AG04450 (cell line): ENCODE measurements around the gene ACSL6. TPM values are rescaled to one million over a fixed set of nuclear protein-coding genes. Genes with fewer than 3 reads are reported as not detected.

Experiments used
- CTCF ChIA-PET: fragments of 300-600, 350-600 bp; formaldehyde crosslinking; extraction: SDS; loops from one replicate; lab custom pipeline; 2022; ENCODE audit warnings: antibody characterized with exemption, inconsistent platforms; lab: Charles Lee
- POLR2A ChIA-PET: fragments of 350-600 bp; formaldehyde crosslinking; extraction: SDS; loops from one replicate; lab custom pipeline; 2021; ENCODE audit warnings: antibody characterized with exemption, inconsistent platforms; lab: Yijun Ruan, JAX
- DNase-seq: peaks from one replicate; pipeline ENCODE4 v3.0.0-alpha.2; 2011; ENCODE audit warnings: low read depth, low spot score
- H3K27ac ChIP-seq: one replicate; pipeline ENCODE4 v1.5.1; 2012; ENCODE audit warnings: low read depth, low read length, control low read depth
- H3K27me3 ChIP-seq: one replicate; pipeline ENCODE4 v1.6.0; 2012; ENCODE audit warnings: low read length; ENCODE audit not compliant: control insufficient read depth, insufficient read depth
- H3K4me3 ChIP-seq: 2 replicates; pipeline ENCODE4 v1.5.1; 2011; ENCODE audit warnings: mild to moderate bottlenecking, low read depth, low read length, control low read depth
- H3K9me3 ChIP-seq: 2 replicates; pipeline ENCODE4 v1.5.1; 2012; ENCODE audit warnings: low read length; ENCODE audit not compliant: control insufficient read depth, insufficient read depth
- polyA plus RNA-seq: library from polyadenylated mRNA; depleted of rRNA; stranded (reverse); fragments of >200 nt; gene quantifications from 2 replicates; pipeline ENCODE4 v1.2.3, GENCODE V29; 2011
- TF ChIP-seq, protein P1 (sequence below): IDR thresholded peaks from 2 replicates; pipeline ENCODE4 v1.5.1; 2011; ENCODE audit warnings: low read depth, low read length, control low read depth, inconsistent platforms

Gene ACSL6
- polyA plus RNA-seq, 1 experiment: not detected

DNA sequence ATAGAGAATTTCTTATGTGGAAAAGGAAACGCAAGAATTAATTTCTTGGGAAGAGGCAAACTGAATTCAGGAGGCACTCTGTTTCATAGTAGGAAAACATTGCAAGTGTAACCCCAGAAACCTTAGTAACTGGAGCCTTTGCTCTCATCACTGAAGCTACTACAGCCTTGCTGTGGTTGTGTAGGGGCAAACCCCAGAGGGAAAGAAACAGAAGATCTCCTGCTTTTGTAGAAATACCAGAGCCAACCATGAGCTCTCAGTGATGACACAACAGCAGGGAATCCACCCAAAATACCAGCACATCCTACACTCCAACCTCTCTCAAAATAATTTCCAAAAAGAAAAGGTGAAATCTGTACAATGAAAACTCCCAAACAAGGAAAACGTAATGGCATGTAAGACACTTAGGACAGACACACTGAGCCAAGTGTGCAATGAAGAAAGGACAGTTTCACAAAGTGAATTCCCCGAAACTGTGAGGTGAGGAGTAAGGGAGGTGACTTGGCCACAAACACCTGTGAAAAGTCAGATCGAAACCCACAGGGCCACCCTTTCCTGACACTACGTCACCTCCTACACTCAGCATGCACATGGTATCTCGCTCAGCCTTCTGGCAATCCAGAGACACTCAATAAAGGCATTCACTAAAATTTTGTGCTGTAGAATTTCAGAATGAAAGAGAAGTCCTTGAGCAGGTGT lies 8.5 kb upstream of the ACSL6 start:
- Histone ChIP-seq H3K9me3 (no peaks in the 10 kb centered on the region), H3K4me3 (no peak overlapping the region), H3K27me3 (peaks cover 16% of the 10 kb centered on the region), H3K27ac (no peak overlapping the region)
- TF ChIP-seq, protein P1, sequence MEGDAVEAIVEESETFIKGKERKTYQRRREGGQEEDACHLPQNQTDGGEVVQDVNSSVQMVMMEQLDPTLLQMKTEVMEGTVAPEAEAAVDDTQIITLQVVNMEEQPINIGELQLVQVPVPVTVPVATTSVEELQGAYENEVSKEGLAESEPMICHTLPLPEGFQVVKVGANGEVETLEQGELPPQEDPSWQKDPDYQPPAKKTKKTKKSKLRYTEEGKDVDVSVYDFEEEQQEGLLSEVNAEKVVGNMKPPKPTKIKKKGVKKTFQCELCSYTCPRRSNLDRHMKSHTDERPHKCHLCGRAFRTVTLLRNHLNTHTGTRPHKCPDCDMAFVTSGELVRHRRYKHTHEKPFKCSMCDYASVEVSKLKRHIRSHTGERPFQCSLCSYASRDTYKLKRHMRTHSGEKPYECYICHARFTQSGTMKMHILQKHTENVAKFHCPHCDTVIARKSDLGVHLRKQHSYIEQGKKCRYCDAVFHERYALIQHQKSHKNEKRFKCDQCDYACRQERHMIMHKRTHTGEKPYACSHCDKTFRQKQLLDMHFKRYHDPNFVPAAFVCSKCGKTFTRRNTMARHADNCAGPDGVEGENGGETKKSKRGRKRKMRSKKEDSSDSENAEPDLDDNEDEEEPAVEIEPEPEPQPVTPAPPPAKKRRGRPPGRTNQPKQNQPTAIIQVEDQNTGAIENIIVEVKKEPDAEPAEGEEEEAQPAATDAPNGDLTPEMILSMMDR: no peak
- DNase-seq: no peak
- CTCF ChIA-PET: interaction anchor here (1.1 kb wide), 1 partner anchor 43 kb away, joined by 4 read pairs; no protein-coding TSS in a partner anchor
- POLR2A ChIA-PET: no interaction called here

- TF ChIP-seq, protein P1: no peak
- H3K9me3 ChIP-seq: no peaks in the 10 kb centered on the region
- H3K27me3 ChIP-seq: peaks cover 16% of the 10 kb centered on the region
- POLR2A ChIA-PET: no interaction called here
- H3K27ac ChIP-seq: no peak overlapping the region
- CTCF ChIA-PET: interaction anchor here (1.1 kb wide), 1 partner anchor 43 kb away, joined by 4 read pairs; no protein-coding TSS in a partner anchor
- H3K4me3 ChIP-seq: no peak overlapping the region
- DNase-seq: no peak
These were observed 7.9 kb upstream of the ACSL6 start for GRCh38 chr5:132019337-132019736.

DNA sequence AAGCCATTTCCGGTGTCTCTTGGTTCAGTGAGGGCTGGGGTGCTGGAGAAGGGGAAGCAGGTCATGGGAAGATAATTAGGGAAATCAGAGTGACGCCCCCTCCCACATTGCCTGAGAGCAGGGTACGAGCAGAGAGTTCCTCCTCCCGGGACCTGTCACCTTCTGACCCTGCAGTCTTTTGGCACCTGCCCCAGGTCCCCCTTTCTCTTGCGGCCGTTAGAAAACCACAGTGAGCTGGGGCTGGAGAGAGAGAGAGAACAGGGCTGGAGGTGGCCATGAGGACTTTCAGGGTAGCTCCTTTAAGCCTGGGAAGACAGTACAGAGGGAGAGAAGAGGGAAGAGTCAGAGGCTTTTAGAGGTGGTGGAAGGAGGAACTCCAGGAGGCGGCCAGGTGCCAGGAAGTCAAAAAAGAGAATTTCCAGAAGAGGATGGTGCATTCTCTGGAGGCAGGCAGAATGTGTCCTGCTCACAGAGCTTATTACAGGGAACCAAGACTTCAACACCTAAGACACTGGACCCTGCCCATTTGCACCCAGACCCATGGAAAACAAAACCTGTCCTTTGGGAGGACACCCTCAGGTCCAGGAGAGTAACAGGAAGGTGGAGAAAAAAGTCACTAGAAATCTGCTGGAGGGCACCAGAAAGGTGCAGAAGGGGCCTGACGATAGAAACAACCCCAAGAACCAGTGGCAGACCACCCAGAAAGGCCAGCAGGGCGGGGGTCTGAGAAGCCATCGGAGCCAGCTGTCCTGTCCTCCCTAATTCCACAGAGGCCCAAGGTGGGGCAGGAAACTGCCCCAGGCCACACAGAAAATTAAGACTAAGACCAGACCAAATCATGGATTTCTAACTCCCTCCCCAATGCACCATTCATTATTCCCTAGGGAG lies 6.5 kb upstream of the ACSL6 start:
- POLR2A ChIA-PET: no interaction called here
- Histone ChIP-seq H3K9me3 (no peaks in the 10 kb centered on the region), H3K27me3 (peaks cover 21% of the 10 kb centered on the region), H3K27ac (no peak overlapping the region), H3K4me3 (no peak overlapping the region)
- TF ChIP-seq, protein P1: no peak
- CTCF ChIA-PET: interaction anchor here (0.7 kb wide), 1 partner anchor 11 kb away, joined by 4 read pairs; no protein-coding TSS in a partner anchor
- DNase-seq: no peak

DNA sequence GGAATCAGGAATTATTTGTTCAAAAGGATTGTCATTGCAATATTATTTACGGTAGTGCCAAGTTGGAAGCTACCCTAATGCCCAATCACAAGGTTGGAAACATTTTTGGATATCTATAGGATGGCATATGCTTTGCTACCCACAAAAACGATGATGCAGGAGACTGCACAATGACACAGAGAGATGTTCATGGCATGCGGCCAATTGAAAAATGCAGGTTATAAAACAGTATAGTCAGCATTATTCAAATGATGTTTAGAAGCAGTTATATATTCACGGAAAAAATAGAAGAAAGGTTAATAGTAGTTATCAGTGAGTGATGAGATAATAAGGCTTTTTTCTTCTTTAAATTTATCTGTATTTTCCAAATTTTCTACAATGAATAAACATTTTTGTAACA lies 5.9 kb upstream of the ACSL6 start:
- Histone ChIP-seq H3K4me3 (no peak overlapping the region), H3K27me3 (peaks cover 25% of the 10 kb centered on the region), H3K9me3 (no peaks in the 10 kb centered on the region), H3K27ac (no peak overlapping the region)
- TF ChIP-seq, protein P1: no peak
- DNase-seq: no peak
- CTCF ChIA-PET: no interaction called here
- POLR2A ChIA-PET: no interaction called here
